Natural killer cell (primary cell): ENCODE measurements around the gene UTS2B. TPM values are rescaled to one million over a fixed set of nuclear protein-coding genes. Genes with fewer than 3 reads are reported as not detected.

Source experiments
- ATAC-seq, 3 donors: fragments of 150-1000 bp in 2 of 3; fragments of 200-7000 bp in 1 of 3; cut with Tn5 transposase; 1 replicate in 1 of 3; 2 replicates in 2 of 3; pipeline ENCODE4 v1.10.0; 2021; ENCODE audit warnings: mild to moderate bottlenecking in 2 of 3, moderate library complexity in 2 of 3
- DNase-seq, 2 donors: peaks; one replicate each; pipeline versions ENCODE4 v3.0.0 to v3.0.0-alpha.2; 2013 to 2021; ENCODE audit warnings: mixed read lengths in 1 of 2
- H3K27ac ChIP-seq: one replicate; pipeline ENCODE4 v1.5.1; 2013; ENCODE audit warnings: mild to moderate bottlenecking, low read length
- H3K27me3 ChIP-seq: one replicate; pipeline ENCODE4 v1.6.1; 2013; ENCODE audit warnings: low read length; ENCODE audit not compliant: control insufficient read depth, insufficient read depth
- H3K36me3 ChIP-seq: one replicate; pipeline ENCODE4 v1.6.1; 2013; ENCODE audit warnings: low read length; ENCODE audit not compliant: control insufficient read depth, insufficient read depth
- H3K4me1 ChIP-seq: one replicate; pipeline ENCODE4 v1.6.1; 2013; ENCODE audit warnings: low read length; ENCODE audit not compliant: control insufficient read depth, insufficient read depth
- H3K4me3 ChIP-seq: one replicate; pipeline ENCODE4 v1.5.1; 2013; ENCODE audit warnings: low read length
- H3K9me3 ChIP-seq: one replicate; pipeline ENCODE4 v1.6.1; 2013; ENCODE audit warnings: low read length; ENCODE audit not compliant: control insufficient read depth, insufficient read depth
- H3K27ac Mint-ChIP-seq, 2 donors: one replicate each; pipeline ENCODE4 v1.8.0; 2022; ENCODE audit warnings: mild to moderate bottlenecking in 2 of 2, mixed read lengths in 2 of 2, moderate library complexity in 1 of 2
- H3K27me3 Mint-ChIP-seq, 2 donors: one replicate each; pipeline ENCODE4 v1.8.0; 2022; ENCODE audit warnings: low read depth in 2 of 2, mixed read lengths in 2 of 2
- H3K36me3 Mint-ChIP-seq: one replicate; pipeline ENCODE4 v1.8.0; 2022; ENCODE audit warnings: mixed read lengths
- H3K4me1 Mint-ChIP-seq, 2 donors: one replicate each; pipeline ENCODE4 v1.8.0; 2022; ENCODE audit warnings: mixed read lengths in 2 of 2
- H3K4me3 Mint-ChIP-seq: one replicate; pipeline ENCODE4 v1.8.0; 2022; ENCODE audit warnings: mild to moderate bottlenecking, moderate library complexity, mixed read lengths
- H3K9me3 Mint-ChIP-seq, 2 donors: one replicate each; pipeline ENCODE4 v1.8.0; 2022; ENCODE audit warnings: mixed read lengths in 2 of 2
- WGBS: methylation state at CpG from one replicate; pipeline ENCODE4 v1.1.7; 2013; ENCODE audit warnings: missing lambda C conversion rate; ENCODE audit not compliant: insufficient coverage; 5-methylcytosine and 5-hydroxymethylcytosine counted together
- intact Hi-C: fragments of 100-400 bp; cut with micrococcal nuclease; formaldehyde crosslinking; loops from one replicate; pipeline ENCODE4 v1.14.2; 2022
- total RNA-seq, 4 donors: library from RNA; stranded (reverse); fragments of 120-200 nt in 1 of 4; gene quantifications; one replicate each; pipeline versions ENCODE4 v1.2.3 to v1.2.4, GENCODE V29; 2013 to 2022
- TF ChIP-seq, protein P1 (sequence below): fragments of 200-600 bp; IDR thresholded peaks from one replicate; pipeline ENCODE4 v1.8.0; 2022; ENCODE audit warnings: antibody characterized with exemption

UTS2B gene
- total RNA-seq, 3 donors from 2014 or later (not counting 1 experiment from before 2014, with no cell fraction given), result 0.47 TPM; not detected in 2

- H3K36me3 ChIP-seq, result no peaks in the 10 kb centered on the region
- no peak overlapping the region for H3K27ac ChIP-seq
- H3K27me3 ChIP-seq, result no peaks in the 10 kb centered on the region
- DNase-seq (no peak), ATAC-seq (no peak)
- no peaks in the 10 kb centered on the region for H3K4me1 ChIP-seq
- H3K9me3 Mint-ChIP-seq, result no peaks in the 10 kb centered on the region
- peaks cover 8 to 13% of the 10 kb centered on the region in 2 donors for H3K27me3 Mint-ChIP-seq
- intact Hi-C loops, result no loop called here
- H3K9me3 ChIP-seq, result no peaks in the 10 kb centered on the region
- H3K4me3 Mint-ChIP-seq, result no peak overlapping the region
- no peak overlapping the region for H3K27ac Mint-ChIP-seq
- 96% methylated on average over 2 of the region's 4 CpGs for WGBS
- no peaks in the 10 kb centered on the region for H3K4me1 Mint-ChIP-seq
- no peak overlapping the region for H3K4me3 ChIP-seq
- TF ChIP-seq, protein P1, sequence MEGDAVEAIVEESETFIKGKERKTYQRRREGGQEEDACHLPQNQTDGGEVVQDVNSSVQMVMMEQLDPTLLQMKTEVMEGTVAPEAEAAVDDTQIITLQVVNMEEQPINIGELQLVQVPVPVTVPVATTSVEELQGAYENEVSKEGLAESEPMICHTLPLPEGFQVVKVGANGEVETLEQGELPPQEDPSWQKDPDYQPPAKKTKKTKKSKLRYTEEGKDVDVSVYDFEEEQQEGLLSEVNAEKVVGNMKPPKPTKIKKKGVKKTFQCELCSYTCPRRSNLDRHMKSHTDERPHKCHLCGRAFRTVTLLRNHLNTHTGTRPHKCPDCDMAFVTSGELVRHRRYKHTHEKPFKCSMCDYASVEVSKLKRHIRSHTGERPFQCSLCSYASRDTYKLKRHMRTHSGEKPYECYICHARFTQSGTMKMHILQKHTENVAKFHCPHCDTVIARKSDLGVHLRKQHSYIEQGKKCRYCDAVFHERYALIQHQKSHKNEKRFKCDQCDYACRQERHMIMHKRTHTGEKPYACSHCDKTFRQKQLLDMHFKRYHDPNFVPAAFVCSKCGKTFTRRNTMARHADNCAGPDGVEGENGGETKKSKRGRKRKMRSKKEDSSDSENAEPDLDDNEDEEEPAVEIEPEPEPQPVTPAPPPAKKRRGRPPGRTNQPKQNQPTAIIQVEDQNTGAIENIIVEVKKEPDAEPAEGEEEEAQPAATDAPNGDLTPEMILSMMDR, result no peak
- no peaks in the 10 kb centered on the region for H3K36me3 Mint-ChIP-seq
Observed at GRCh38 chr3:191321019-191321767, 9.1 kb downstream of the UTS2B start.

GRCh38 chr3:191320316-191320715 is 10.0 kb downstream of the UTS2B start:
- no peak overlapping the region for H3K27ac ChIP-seq
- WGBS, result 94% methylated on average over 5 of the region's 5 CpGs
- no peak for DNase-seq
- H3K9me3 Mint-ChIP-seq, result no peaks in the 10 kb centered on the region
- no peaks in the 10 kb centered on the region for H3K9me3 ChIP-seq
- no peak overlapping the region for H3K27ac Mint-ChIP-seq
- no peak overlapping the region for H3K4me3 Mint-ChIP-seq
- no peak for ATAC-seq
- no peaks in the 10 kb centered on the region for H3K4me1 Mint-ChIP-seq
- H3K27me3 Mint-ChIP-seq, result peaks cover 8 to 13% of the 10 kb centered on the region in 2 donors
- TF ChIP-seq, protein P1, result no peak
- intact Hi-C loops, result no loop called here
- H3K4me3 ChIP-seq, result no peak overlapping the region
- H3K4me1 ChIP-seq, result no peaks in the 10 kb centered on the region
- H3K36me3 ChIP-seq, result no peaks in the 10 kb centered on the region
- no peaks in the 10 kb centered on the region for H3K36me3 Mint-ChIP-seq
- H3K27me3 ChIP-seq, result no peaks in the 10 kb centered on the region

- Histone ChIP-seq H3K4me3 (no peak overlapping the region), H3K4me1 (no peaks in the 10 kb centered on the region), H3K27ac (no peak overlapping the region), H3K27me3 (no peaks in the 10 kb centered on the region), H3K9me3 (no peaks in the 10 kb centered on the region), H3K36me3 (no peaks in the 10 kb centered on the region)
- intact Hi-C loops, result no loop called here
- DNase-seq (no peak), ATAC-seq (no peak)
- 94% methylated on average over 40 of the region's 40 CpGs for WGBS
- TF ChIP-seq, protein P1, result no peak
- H3K27ac Mint-ChIP-seq, result no peak overlapping the region
- H3K4me1 Mint-ChIP-seq, result no peaks in the 10 kb centered on the region
- no peak overlapping the region for H3K4me3 Mint-ChIP-seq
- H3K27me3 Mint-ChIP-seq, result peaks cover 0 to 20% of the 10 kb centered on the region in 2 donors
- no peaks in the 10 kb centered on the region for H3K36me3 Mint-ChIP-seq
- no peaks in the 10 kb centered on the region for H3K9me3 Mint-ChIP-seq
Observed at GRCh38 chr3:191316876-191317603, 13.3 kb downstream of the UTS2B start.
